Activated CD4-positive, alpha-beta T cell treated with anti-CD3 and anti-CD28 coated beads, Interleukin-2, amount 50 U/mL, for 4 hours (primary cell): ENCODE data around the gene RELCH.

Experiments
- DNase-seq, 2 experiments: peaks; one replicate each; pipeline ENCODE4 v3.0.0-alpha.2; 2020

Gene RELCH

DNA sequence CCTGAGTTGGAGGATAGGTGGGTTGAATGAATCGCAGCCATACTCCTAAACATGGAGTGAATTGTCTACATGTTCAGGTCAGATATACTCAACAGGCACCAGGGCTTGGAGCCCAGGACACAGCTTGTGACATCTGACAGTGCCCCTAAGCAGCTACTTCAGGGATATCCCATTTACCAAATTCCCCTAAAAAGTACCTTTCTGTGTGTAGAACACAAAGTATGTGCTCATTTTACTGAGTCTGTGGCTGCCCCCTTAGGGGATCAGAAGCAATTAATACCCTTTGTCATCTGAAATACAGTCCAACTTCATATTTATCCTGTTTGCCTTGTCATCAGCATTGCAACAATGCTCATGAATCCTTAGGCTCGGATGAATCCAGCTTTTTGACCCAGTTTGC is 158.9 kb downstream of the RELCH start:
- no peak for DNase-seq

DNA sequence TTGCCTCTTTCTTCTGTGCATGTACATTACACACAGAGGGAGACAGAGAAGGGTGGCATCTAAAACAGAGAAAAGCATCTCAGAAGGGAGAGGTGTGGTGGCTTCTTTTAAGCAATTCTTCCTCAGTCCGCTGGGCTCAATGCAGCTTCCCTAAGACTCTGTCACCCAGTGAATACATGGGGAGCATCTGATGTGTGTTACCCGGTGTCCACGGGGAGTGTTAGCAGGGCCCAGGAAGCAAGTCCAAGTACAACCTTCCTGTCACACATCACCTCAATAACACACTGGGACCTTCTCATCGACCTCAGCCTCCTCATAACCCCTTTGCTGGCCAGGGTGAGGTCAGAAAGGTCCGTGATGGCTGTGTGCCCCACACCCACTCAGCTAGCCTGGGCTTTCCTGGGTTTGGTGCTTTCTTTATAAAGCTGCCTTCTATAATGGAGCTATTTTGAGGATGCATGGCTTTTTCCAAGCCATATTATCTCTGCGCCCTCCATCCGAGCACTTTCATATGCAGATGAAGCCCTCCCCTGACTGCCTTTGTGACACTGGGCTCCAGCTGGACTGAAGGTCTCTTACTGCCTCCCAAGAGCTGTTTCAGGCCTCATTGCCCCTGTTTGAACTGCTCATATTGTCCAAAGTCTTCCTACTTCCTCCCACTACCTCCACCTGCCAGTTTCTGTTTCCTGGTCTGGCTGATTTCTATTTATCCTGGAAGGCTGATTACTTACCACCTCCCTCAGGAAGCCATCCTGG is 159.5 kb downstream of the RELCH start:
- no peak for DNase-seq

DNA sequence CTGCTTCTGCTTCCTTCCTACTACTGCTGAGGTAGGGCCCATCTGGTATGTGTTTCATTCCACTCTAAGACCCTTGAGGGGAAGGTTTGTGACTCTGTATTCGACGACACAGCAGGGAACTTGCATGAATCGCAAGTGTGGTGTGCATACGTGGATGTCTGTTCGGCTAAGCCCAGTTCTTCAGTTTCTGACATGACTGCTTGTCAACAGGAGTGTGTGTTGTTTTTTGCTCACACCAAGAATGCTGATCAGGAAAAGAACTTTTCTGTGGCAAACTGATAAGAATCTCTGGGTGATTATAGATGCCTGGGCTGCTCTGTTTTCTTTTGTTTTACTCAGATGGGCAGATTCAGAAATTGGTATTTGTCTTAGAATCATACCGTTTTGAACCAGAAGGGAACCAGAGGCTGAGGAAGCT is 160.0 kb downstream of the RELCH start:
- no peak for DNase-seq

DNA sequence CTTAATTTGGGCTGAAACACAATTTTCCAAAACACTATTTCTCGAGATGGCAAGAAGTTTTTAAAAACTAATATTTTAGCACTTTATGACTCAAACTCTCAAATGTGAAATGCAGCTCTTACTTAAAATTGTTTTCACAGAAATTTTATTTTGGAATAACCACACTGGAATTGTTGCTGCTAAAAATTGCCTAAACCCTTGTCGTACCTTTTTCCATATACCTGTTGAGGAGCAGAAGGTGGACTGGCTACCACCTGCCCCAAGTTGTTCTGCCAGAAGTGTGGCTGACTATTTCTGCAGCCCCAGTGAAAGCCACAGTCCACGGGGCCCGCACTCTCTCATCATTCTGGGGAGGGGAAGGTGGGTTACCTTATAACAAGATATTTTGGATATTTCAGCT is 161.4 kb downstream of the RELCH start:
- DNase-seq, result no peak

DNA sequence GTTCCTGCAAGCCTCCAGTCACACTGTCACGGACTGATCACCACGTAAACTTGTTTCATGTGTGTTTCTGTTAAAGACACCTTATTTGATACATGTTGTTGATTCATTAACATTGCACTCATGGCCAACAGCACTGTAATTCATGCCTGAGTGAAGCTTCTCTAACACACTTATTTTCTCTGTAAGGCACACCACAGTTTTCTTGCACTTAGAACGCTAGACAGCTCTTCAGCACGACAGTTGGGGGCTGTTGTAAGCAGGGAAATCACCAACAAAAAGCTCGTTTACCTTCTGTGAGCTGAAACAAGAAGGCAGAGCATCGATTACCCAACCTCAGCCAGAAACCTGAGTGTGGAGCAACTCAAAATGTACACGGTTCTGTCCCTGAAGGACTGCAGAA is 166.1 kb downstream of the RELCH start:
- DNase-seq, result no peak

DNA sequence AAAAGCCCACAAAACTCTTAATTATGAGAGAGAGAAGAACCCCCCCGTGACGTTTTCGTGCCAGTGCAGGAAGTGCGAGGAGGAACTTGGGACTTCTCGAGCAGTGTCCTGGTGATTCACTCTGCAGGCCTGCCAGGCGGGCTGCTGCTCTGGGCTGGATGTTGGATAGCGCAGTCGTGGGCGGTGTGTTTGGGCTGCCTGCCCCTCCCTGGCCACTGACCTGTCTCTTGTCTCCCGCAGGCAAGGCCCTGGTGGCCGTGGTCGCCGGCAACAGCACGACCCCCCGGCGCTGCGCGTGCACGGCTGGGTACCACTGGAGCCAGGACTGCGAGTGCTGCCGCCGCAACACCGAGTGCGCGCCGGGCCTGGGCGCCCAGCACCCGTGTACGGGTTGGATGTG is 167.1 kb downstream of the RELCH start:
- no peak for DNase-seq

DNA sequence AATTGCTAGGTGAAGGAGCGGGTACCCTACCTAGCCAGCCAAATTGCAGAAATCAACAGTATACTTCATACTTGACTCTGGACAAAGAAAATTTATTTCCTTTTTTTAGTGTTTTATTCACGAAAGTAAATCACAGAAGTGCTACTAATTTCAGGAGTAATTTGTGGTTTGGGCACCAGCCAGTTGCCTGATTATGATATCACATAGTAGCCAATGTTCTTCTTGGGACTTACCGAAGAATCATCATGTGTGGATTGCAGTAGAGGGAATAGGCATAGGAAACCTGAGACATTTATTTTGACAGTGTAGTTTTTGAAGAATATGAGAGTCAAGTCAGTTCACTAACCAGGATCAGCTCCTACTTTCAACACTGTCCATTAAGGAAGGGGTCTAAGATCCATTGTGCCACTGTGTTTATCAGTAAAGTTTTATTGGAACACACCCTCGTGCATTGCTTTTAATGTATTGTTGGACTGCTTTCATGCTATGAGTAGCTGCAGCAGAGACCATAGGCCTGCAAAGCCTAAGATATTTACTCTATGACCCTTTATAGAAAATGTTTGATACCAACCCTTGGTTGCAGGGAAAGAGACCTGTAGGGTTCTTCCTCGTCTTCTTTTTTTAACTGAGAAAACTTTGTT is 170.1 kb downstream of the RELCH start:
- DNase-seq, result no peak
